GM12878 (cell line): Measurements from ENCODE around the gene TUBA4B. TPM values are rescaled to one million over a fixed set of nuclear protein-coding genes. Genes with fewer than 3 reads are reported as not detected.

Source experiments
- ATF7 ChIP-seq: fragments of 450-650 bp; IDR thresholded peaks from 2 replicates; pipeline ENCODE4 v1.6.1; 2016; ENCODE audit warnings: low read depth, mild to moderate bottlenecking
- IKZF2 ChIP-seq, 2 experiments: fragments of 450-650 bp; IDR thresholded peaks; 2 replicates each; pipeline ENCODE4 v1.6.1; 2017; ENCODE audit warnings: mild to moderate bottlenecking in 2 of 2, moderate library complexity in 2 of 2
- KDM1A ChIP-seq: fragments of 200-600 bp; sonication (generic); IDR thresholded peaks from 2 replicates; pipeline ENCODE4 v1.6.1; 2016; ENCODE audit warnings: borderline replicate concordance
- MEF2B ChIP-seq: fragments of 450-650 bp; IDR thresholded peaks from 2 replicates; pipeline ENCODE4 v1.6.1; 2018; ENCODE audit warnings: mild to moderate bottlenecking, moderate library complexity; ENCODE audit not compliant: partially characterized antibody, poor library complexity, severe bottlenecking
- RBBP5 ChIP-seq: fragments of 200-600 bp; sonication (generic); conservative IDR thresholded peaks from 2 replicates; pipeline ENCODE4 v1.6.1; 2016
- SIN3A ChIP-seq: IDR thresholded peaks from 2 replicates; pipeline ENCODE4 v1.6.1; 2012; ENCODE audit warnings: low read depth, low read length, improper control_type of control experiment
- ZNF687 ChIP-seq: fragments of 450-650 bp; IDR thresholded peaks from 2 replicates; pipeline ENCODE4 v1.6.1; 2017; ENCODE audit warnings: mild to moderate bottlenecking, moderate library complexity
- polyA plus RNA-seq, 11 experiments: library from polyadenylated mRNA; depleted of rRNA in 4 of 11; unstranded in 6 of 11; stranded (reverse) in 5 of 11; fragments of >200 nt; fragmentation: Nextera tagmentation in 4 of 11; fragmentation: Illumina TruSeq in 1 of 11; extraction: Ambion mirVana in 4 of 11; extraction: Trizol in 1 of 11; gene quantifications; 1 replicate in 1 of 11; 2 replicates in 10 of 11; pipeline versions ENCODE4 v1.2.1 to v1.2.3, GENCODE V29; 2011 to 2016; ENCODE audit warnings: inconsistent platforms in 2 of 11, missing spikeins in 2 of 11, low read depth in 1 of 11
- total RNA-seq, 4 experiments: library from RNA; depleted of rRNA in 3 of 4; stranded (reverse); fragments of >200 nt in 3 of 4; fragmentation: Illumina TruSeq in 1 of 4; extraction: Trizol in 1 of 4; gene quantifications; 2 replicates each; pipeline versions ENCODE4 v1.2.1 to v1.2.3, GENCODE V29; 2013 to 2021

The TUBA4B gene
- total and polyA plus RNA-seq, 10 of the 15 experiments (the other 5 are each of a cell fraction or from before 2014, with no cell fraction given): 0.07 TPM; not detected in 9

GRCh38 chr2:219249203-219249980 lies 3.7 kb upstream of the TUBA4B start (continued):
- TF ChIP-seq ZNF687: peak; percentile 82
- peak; percentile 91 to 94 for TF ChIP-seq IKZF2 (IDR thresholded peaks at IDR 0.05)
- TF ChIP-seq ATF7: peak; percentile 77
- TF ChIP-seq RBBP5: no peak
- TF ChIP-seq MEF2B: peak; percentile 92
- no peak for TF ChIP-seq KDM1A
- TF ChIP-seq SIN3A: 0 out of 2 replicates have a peak, but pooled peaks have one; percentile 28
